IMR-90 (cell line): ENCODE results near the gene LAMA4. TPM values are rescaled to one million over a fixed set of nuclear protein-coding genes. Genes with fewer than 3 reads are reported as not detected.

Source experiments
- ATAC-seq: fragments of 200-7000 bp; cut with Tn5 transposase; 2 replicates; pipeline ENCODE4 v1.9.1; 2020; ENCODE audit warnings: low read depth, mild to moderate bottlenecking, moderate library complexity
- BruUV-seq: library from RNA; stranded (reverse); fragments of 400-500 nt; replicated peaks from 2 replicates; lab custom pipeline; 2021; lab: Mats Ljungman, UMichigan
- CTCF ChIA-PET: fragments of 300-600 bp; formaldehyde crosslinking; extraction: SDS; loops from one replicate; lab custom pipeline; 2021; ENCODE audit warnings: antibody characterized with exemption; lab: Yijun Ruan, JAX
- POLR2A ChIA-PET: fragments of 300-600 bp; sonication (Branson Sonifier 250); formaldehyde crosslinking; loops from one replicate; lab custom pipeline; 2022; ENCODE audit warnings: antibody characterized with exemption; ENCODE audit not compliant: unreplicated experiment; lab: Charles Lee
- DNase-seq: peaks from one replicate; pipeline ENCODE4 v3.0.0; 2013
- H2AFZ ChIP-seq: replicated peaks from 2 replicates; pipeline ENCODE3; 2013; ENCODE audit warnings: low read length, mild to moderate bottlenecking; ENCODE audit not compliant: poor library complexity
- H2AK5ac ChIP-seq: 2 replicates; pipeline ENCODE4 v1.6.1; 2013; ENCODE audit warnings: low read depth, low read length, inconsistent platforms
- H2AK9ac ChIP-seq: replicated peaks from 2 replicates; pipeline ENCODE3; 2013; ENCODE audit warnings: mild to moderate bottlenecking, low read depth, low read length, moderate library complexity; ENCODE audit not compliant: poor library complexity
- H2BK120ac ChIP-seq: 2 replicates; pipeline ENCODE4 v1.6.1; 2013; ENCODE audit warnings: low read depth, low read length, inconsistent platforms
- H2BK15ac ChIP-seq: 3 replicates; pipeline ENCODE4 v1.6.1; 2013; ENCODE audit warnings: low read depth, low read length, inconsistent platforms
- H2BK20ac ChIP-seq: 2 replicates; pipeline ENCODE4 v1.6.1; 2013; ENCODE audit warnings: low read depth, mild to moderate bottlenecking, inconsistent platforms, low read length, moderate library complexity
- H2BK5ac ChIP-seq: 2 replicates; pipeline ENCODE4 v1.6.1; 2013; ENCODE audit warnings: mild to moderate bottlenecking, low read depth, low read length, inconsistent platforms; ENCODE audit not compliant: poor library complexity, severe bottlenecking
- H3K14ac ChIP-seq: replicated peaks from 2 replicates; pipeline ENCODE4 v1.6.1; 2013; ENCODE audit warnings: low read depth, low read length, inconsistent platforms
- H3K18ac ChIP-seq: 2 replicates; pipeline ENCODE4 v1.6.1; 2013; ENCODE audit warnings: low read depth, low read length, control low read depth
- H3K23ac ChIP-seq: 2 replicates; pipeline ENCODE4 v1.6.1; 2013; ENCODE audit warnings: low read depth, low read length, inconsistent platforms
- H3K27ac ChIP-seq: 2 replicates; pipeline ENCODE4 v1.5.1; 2013; ENCODE audit warnings: mild to moderate bottlenecking, control low read depth, low read length; ENCODE audit not compliant: insufficient read depth
- H3K27me3 ChIP-seq: 2 replicates; pipeline ENCODE4 v1.6.1; 2013; ENCODE audit warnings: low read length; ENCODE audit not compliant: control insufficient read depth, insufficient read depth
- H3K36me3 ChIP-seq: 2 replicates; pipeline ENCODE4 v1.6.1; 2013; ENCODE audit warnings: low read length, mixed read lengths; ENCODE audit not compliant: control insufficient read depth, insufficient read depth
- H3K4ac ChIP-seq: 2 replicates; pipeline ENCODE4 v1.6.1; 2013; ENCODE audit warnings: low read depth, low read length, inconsistent platforms
- H3K4me1 ChIP-seq: 2 replicates; pipeline ENCODE4 v1.6.1; 2013; ENCODE audit warnings: low read length, mixed read lengths; ENCODE audit not compliant: control insufficient read depth, insufficient read depth
- H3K4me2 ChIP-seq: 2 replicates; pipeline ENCODE4 v1.6.1; 2013; ENCODE audit warnings: low read depth, mild to moderate bottlenecking, control low read depth, low read length, moderate library complexity
- H3K4me3 ChIP-seq: 2 replicates; pipeline ENCODE4 v1.5.1; 2013; ENCODE audit warnings: low read depth, mild to moderate bottlenecking, control low read depth, low read length, moderate library complexity; ENCODE audit not compliant: insufficient read depth
- H3K56ac ChIP-seq: 2 replicates; pipeline ENCODE4 v1.6.1; 2013; ENCODE audit warnings: low read length, inconsistent platforms; ENCODE audit not compliant: insufficient read depth; ENCODE audit errors: extremely low read depth
- H3K79me1 ChIP-seq, 2 experiments: 2 replicates each; pipeline ENCODE4 v1.6.1; 2013; ENCODE audit warnings: low read length in 2 of 2, inconsistent platforms in 1 of 2, low read depth in 1 of 2
- H3K9ac ChIP-seq: 2 replicates; pipeline ENCODE4 v1.6.1; 2013; ENCODE audit warnings: low read depth, low read length, control low read depth
- H3K9me1 ChIP-seq: 2 replicates; pipeline ENCODE4 v1.6.1; 2013; ENCODE audit warnings: low read length, inconsistent platforms; ENCODE audit not compliant: insufficient read depth
- H3K9me3 ChIP-seq: 2 replicates; pipeline ENCODE4 v1.6.1; 2013; ENCODE audit warnings: low read length; ENCODE audit not compliant: control insufficient read depth, insufficient read depth
- H4K20me1 ChIP-seq: 2 replicates; pipeline ENCODE4 v1.6.1; 2013; ENCODE audit warnings: low read length, inconsistent platforms; ENCODE audit not compliant: insufficient read depth
- H4K5ac ChIP-seq: 2 replicates; pipeline ENCODE4 v1.6.1; 2013; ENCODE audit warnings: mild to moderate bottlenecking, low read depth, low read length, control low read depth
- H4K8ac ChIP-seq, 2 experiments: 2 replicates each; pipeline ENCODE4 v1.6.1; 2013; ENCODE audit warnings: low read depth in 2 of 2, low read length in 2 of 2, control low read depth in 1 of 2, inconsistent platforms in 1 of 2
- H4K91ac ChIP-seq: 2 replicates; pipeline ENCODE4 v1.6.1; 2013; ENCODE audit warnings: low read depth, low read length, inconsistent platforms; ENCODE audit not compliant: insufficient read depth
- BHLHE40 ChIP-seq: fragments of 150-350 bp; IDR thresholded peaks from 2 replicates; pipeline ENCODE4 v1.6.1; 2016; ENCODE audit warnings: mild to moderate bottlenecking, low read depth, low read length
- CEBPB ChIP-seq: IDR thresholded peaks from 2 replicates; pipeline ENCODE4 v1.6.1; 2012; ENCODE audit warnings: low read depth, low read length, improper control_type of control experiment
- ELK1 ChIP-seq: fragments of 150-350 bp; IDR thresholded peaks from 2 replicates; pipeline ENCODE4 v1.6.1; 2016; ENCODE audit warnings: low read depth, mild to moderate bottlenecking, low read length, moderate library complexity, borderline replicate concordance
- FOS ChIP-seq: fragments of 150-350 bp; IDR thresholded peaks from 2 replicates; pipeline ENCODE4 v1.6.1; 2016; ENCODE audit warnings: low read depth, low read length
- MAFK ChIP-seq: IDR thresholded peaks from 2 replicates; pipeline ENCODE4 v1.6.1; 2012; ENCODE audit warnings: low read depth, low read length, improper control_type of control experiment
- MAZ ChIP-seq: IDR thresholded peaks from 2 replicates; pipeline ENCODE4 v1.6.1; 2012; ENCODE audit warnings: low read depth, mild to moderate bottlenecking, low read length, improper control_type of control experiment, moderate library complexity, borderline replicate concordance
- MXI1 ChIP-seq: IDR thresholded peaks from 2 replicates; pipeline ENCODE4 v1.6.1; 2012; ENCODE audit warnings: low read depth, mild to moderate bottlenecking, low read length, moderate library complexity, borderline replicate concordance
- NFE2L2 ChIP-seq: fragments of 150-350 bp; IDR thresholded peaks from 2 replicates; pipeline ENCODE4 v1.6.1; 2016; ENCODE audit warnings: low read depth, mild to moderate bottlenecking, low read length
- POLR2A ChIP-seq: IDR thresholded peaks from 2 replicates; pipeline ENCODE4 v1.6.1; 2012; ENCODE audit warnings: mild to moderate bottlenecking, low read depth, low read length
- RAD21 ChIP-seq: IDR thresholded peaks from 2 replicates; pipeline ENCODE4 v1.6.1; 2012; ENCODE audit warnings: low read length, improper control_type of control experiment
- RCOR1 ChIP-seq: IDR thresholded peaks from 2 replicates; pipeline ENCODE4 v1.6.1; 2012; ENCODE audit warnings: mild to moderate bottlenecking, low read length, improper control_type of control experiment; ENCODE audit not compliant: insufficient replicate concordance
- RFX5 ChIP-seq: IDR thresholded peaks from 2 replicates; pipeline ENCODE4 v1.8.0; 2012; ENCODE audit warnings: low read depth, mild to moderate bottlenecking, low read length, moderate library complexity
- SMC3 ChIP-seq: fragments of 150-350 bp; IDR thresholded peaks from 2 replicates; pipeline ENCODE4 v1.6.1; 2016; ENCODE audit warnings: low read depth, mild to moderate bottlenecking, antibody characterized with exemption, low read length, moderate library complexity
- WGBS, 2 experiments: methylation state at CpG; one replicate each; pipeline versions ENCODE4 v1.1.5 to v1.1.7; 2013; ENCODE audit warnings: missing lambda C conversion rate in 2 of 2; ENCODE audit not compliant: insufficient read length in 1 of 2; ENCODE audit errors: extremely low coverage in 2 of 2; 5-methylcytosine and 5-hydroxymethylcytosine counted together
- dilution Hi-C: fragments of 300-500 bp; cut with HindIII; formaldehyde crosslinking; loops from one replicate; pipeline ENCODE4 v1.14.3; 2018; ENCODE audit warnings: low sequenced_read_pairs; ENCODE audit not compliant: unreplicated experiment
- in situ Hi-C: fragments of 300-500 bp; cut with MboI; formaldehyde crosslinking; loops from 3 replicates; pipeline ENCODE4 v1.14.3; 2019; ENCODE audit warnings: low sequenced_read_pairs, inconsistent platforms, mixed read lengths
- intact Hi-C: fragments of 100-400 bp; cut with micrococcal nuclease; formaldehyde crosslinking; loops from 2 replicates; pipeline ENCODE4 v1.10.0; 2022
- polyA plus RNA-seq, 3 experiments: library from polyadenylated mRNA; depleted of rRNA; stranded (reverse); fragments of >200 nt; gene quantifications; 2 replicates each; pipeline ENCODE4 v1.2.3, GENCODE V29; 2012; ENCODE audit warnings: low replicate concordance in 1 of 3
- total RNA-seq: library from RNA; depleted of rRNA; stranded (reverse); fragments of >200 nt; gene quantifications from 2 replicates; pipeline ENCODE4 v1.2.3, GENCODE V29; 2012
- TF ChIP-seq, protein P1 (sequence below): conservative IDR thresholded peaks from 2 replicates; pipeline ENCODE4 v1.5.1; 2012; ENCODE audit warnings: mild to moderate bottlenecking, low read depth, low read length, improper control_type of control experiment
- TF ChIP-seq, protein P2 (sequence below): fragments of 150-350 bp; IDR thresholded peaks from 2 replicates; pipeline ENCODE4 v1.6.1; 2017; ENCODE audit warnings: mild to moderate bottlenecking, antibody characterized with exemption, low read length, low read depth

The LAMA4 gene
- total and polyA plus RNA-seq, 2 of the 4 experiments (the other 2 are of a cell fraction) = 33.9 to 35.8 TPM

DNA sequence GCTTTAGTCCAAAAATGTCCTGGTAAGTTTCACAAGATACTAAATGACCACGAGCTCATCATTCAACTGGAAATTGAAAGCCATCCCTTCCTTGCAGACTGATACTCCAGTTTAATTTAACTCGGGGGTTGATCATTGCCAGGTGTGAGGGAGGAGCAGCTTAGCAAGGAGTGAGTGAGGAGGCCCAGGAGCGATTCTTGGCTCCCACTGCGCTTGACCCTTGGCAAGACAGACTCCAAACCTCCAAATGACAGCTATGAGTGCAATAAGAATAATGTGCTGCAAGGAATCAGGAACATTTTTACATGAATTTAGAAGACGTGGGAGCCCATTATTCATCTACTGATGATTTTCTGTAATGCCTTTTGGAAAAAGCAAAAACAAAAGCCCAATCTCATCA, 64.9 kb downstream of the LAMA4 start:
- no peak overlapping the region for H3K4ac ChIP-seq
- ChIA-PET CTCF (interaction anchor here (1.1 kb wide), 1 partner anchor 9 kb away, joined by 4 read pairs; no protein-coding TSS in a partner anchor), POLR2A (no interaction called here)
- no peak for ATAC-seq
- no peak overlapping the region for H2AFZ ChIP-seq
- H3K79me1 ChIP-seq = no peaks in the 10 kb centered on the region
- BruUV-seq = no TSS peak
- no peak overlapping the region for H3K9ac ChIP-seq
- no peaks in the 10 kb centered on the region for H3K27me3 ChIP-seq
- no peak overlapping the region for H2BK120ac ChIP-seq
- no peak overlapping the region for H3K23ac ChIP-seq
- peaks cover 5% of the 10 kb centered on the region; the same call in 1 of the 2 replicates for H3K9me1 ChIP-seq
- TF ChIP-seq CEBPB (no peak), SMC3 (no peak), MAZ (no peak), MAFK (no peak), BHLHE40 (no peak), POLR2A (no peak), RCOR1 (no peak), NFE2L2 (no peak), RFX5 (no peak), FOS (no peak), MXI1 (no peak), RAD21 (no peak), ELK1 (no peak)
- TF ChIP-seq, protein P1, sequence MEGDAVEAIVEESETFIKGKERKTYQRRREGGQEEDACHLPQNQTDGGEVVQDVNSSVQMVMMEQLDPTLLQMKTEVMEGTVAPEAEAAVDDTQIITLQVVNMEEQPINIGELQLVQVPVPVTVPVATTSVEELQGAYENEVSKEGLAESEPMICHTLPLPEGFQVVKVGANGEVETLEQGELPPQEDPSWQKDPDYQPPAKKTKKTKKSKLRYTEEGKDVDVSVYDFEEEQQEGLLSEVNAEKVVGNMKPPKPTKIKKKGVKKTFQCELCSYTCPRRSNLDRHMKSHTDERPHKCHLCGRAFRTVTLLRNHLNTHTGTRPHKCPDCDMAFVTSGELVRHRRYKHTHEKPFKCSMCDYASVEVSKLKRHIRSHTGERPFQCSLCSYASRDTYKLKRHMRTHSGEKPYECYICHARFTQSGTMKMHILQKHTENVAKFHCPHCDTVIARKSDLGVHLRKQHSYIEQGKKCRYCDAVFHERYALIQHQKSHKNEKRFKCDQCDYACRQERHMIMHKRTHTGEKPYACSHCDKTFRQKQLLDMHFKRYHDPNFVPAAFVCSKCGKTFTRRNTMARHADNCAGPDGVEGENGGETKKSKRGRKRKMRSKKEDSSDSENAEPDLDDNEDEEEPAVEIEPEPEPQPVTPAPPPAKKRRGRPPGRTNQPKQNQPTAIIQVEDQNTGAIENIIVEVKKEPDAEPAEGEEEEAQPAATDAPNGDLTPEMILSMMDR = no peak
- TF ChIP-seq, protein P2, sequence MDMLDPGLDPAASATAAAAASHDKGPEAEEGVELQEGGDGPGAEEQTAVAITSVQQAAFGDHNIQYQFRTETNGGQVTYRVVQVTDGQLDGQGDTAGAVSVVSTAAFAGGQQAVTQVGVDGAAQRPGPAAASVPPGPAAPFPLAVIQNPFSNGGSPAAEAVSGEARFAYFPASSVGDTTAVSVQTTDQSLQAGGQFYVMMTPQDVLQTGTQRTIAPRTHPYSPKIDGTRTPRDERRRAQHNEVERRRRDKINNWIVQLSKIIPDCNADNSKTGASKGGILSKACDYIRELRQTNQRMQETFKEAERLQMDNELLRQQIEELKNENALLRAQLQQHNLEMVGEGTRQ = no peak
- H3K4me1 ChIP-seq = no peaks in the 10 kb centered on the region
- dilution Hi-C loops = no loop called here
- no peak overlapping the region for H3K14ac ChIP-seq
- H4K5ac ChIP-seq = no peak overlapping the region
- no peak overlapping the region for H2BK20ac ChIP-seq
- H3K9me3 ChIP-seq = no peaks in the 10 kb centered on the region
- 67% methylated on average over 1 of the region's 5 CpGs; no CpG with 5 or more reads in 1 of the 2 experiments for WGBS, 2 experiments
- H3K36me3 ChIP-seq = peaks cover 47% of the 10 kb centered on the region
- H4K91ac ChIP-seq = no peak overlapping the region
- H2AK9ac ChIP-seq = no peak overlapping the region
- H3K27ac ChIP-seq = no peak overlapping the region
- H3K4me2 ChIP-seq = no peak overlapping the region
- peak; percentile 5 for DNase-seq
- H3K56ac ChIP-seq = no peak overlapping the region
- H3K18ac ChIP-seq = no peak overlapping the region
- no peak overlapping the region for H2AK5ac ChIP-seq
- intact Hi-C loops = no loop called here
- H4K8ac ChIP-seq = no peak overlapping the region
- in situ Hi-C loops = loop anchor here (25.0 kb wide), 1 partner anchor 1723 kb away; no protein-coding TSS in a partner anchor
- no peaks in the 10 kb centered on the region for H4K20me1 ChIP-seq
- H3K4me3 ChIP-seq = no peak overlapping the region
- H2BK15ac ChIP-seq = no peak overlapping the region
- no peak overlapping the region for H2BK5ac ChIP-seq
